ENCODE data around the gene MINDY4. TPM values are rescaled to one million over a fixed set of nuclear protein-coding genes. Genes with fewer than 3 reads are reported as not detected.

MINDY4 gene
- total RNA-seq, 2 donors from 2014 or later = 5.4 to 8.8 TPM

- no peak for TF ChIP-seq CTCF (IDR thresholded peaks at IDR 0.05)
- H3K27ac ChIP-seq = no peak overlapping the region
- no peaks in the 10 kb centered on the region for H3K36me3 ChIP-seq
- DNase-seq (ENCODE audit: low spot score) = no peak
- H3K4me3 ChIP-seq = no peak overlapping the region
- H3K27me3 ChIP-seq = no peaks in the 10 kb centered on the region
- H3K9me3 ChIP-seq = no peaks in the 10 kb centered on the region
- peaks cover 0 to 67% of the 10 kb centered on the region in 2 donors for H3K4me1 ChIP-seq
Measured at GRCh38 chr7:30890226-30890625, 119.0 kb downstream of the MINDY4 start.

- peaks cover 0 to 73% of the 10 kb centered on the region in 2 donors for H3K4me1 ChIP-seq
- H3K4me3 ChIP-seq = no peak overlapping the region
- TF ChIP-seq CTCF (IDR thresholded peaks at IDR 0.05) = no peak
- DNase-seq (ENCODE audit: low spot score) = no peak
- no peaks in the 10 kb centered on the region for H3K27me3 ChIP-seq
- no peaks in the 10 kb centered on the region for H3K9me3 ChIP-seq
- H3K36me3 ChIP-seq = no peaks in the 10 kb centered on the region
- peak overlapping the region; percentile 42 to 50 for H3K27ac ChIP-seq
Measured at GRCh38 chr7:30893357-30893756, 122.1 kb downstream of the MINDY4 start.

GRCh38 chr7:30894009-30894408 is 122.8 kb downstream of the MINDY4 start:
- no peak for TF ChIP-seq CTCF (IDR thresholded peaks at IDR 0.05)
- peaks cover 0 to 73% of the 10 kb centered on the region in 2 donors for H3K4me1 ChIP-seq

GRCh38 chr7:30894866-30895605 is 123.8 kb downstream of the MINDY4 start:
- Histone ChIP-seq H3K27ac (peak overlapping the region in 1 of 2 donors; percentile 51), H3K4me1 (peaks cover 0 to 77% of the 10 kb centered on the region in 2 donors), H3K4me3 (no peak overlapping the region), H3K27me3 (no peaks in the 10 kb centered on the region), H3K9me3 (no peaks in the 10 kb centered on the region), H3K36me3 (no peaks in the 10 kb centered on the region)
- TF ChIP-seq CTCF (IDR thresholded peaks at IDR 0.05) = no peak
- no peak for DNase-seq (ENCODE audit: low spot score)

More at GRCh38 chr7:30894009-30894408, 122.8 kb downstream of the MINDY4 start:
- DNase-seq (ENCODE audit: low spot score) = no peak
- Histone ChIP-seq H3K4me3 (no peak overlapping the region), H3K27me3 (no peaks in the 10 kb centered on the region), H3K27ac (peak overlapping the region; percentile 42 to 50), H3K9me3 (no peaks in the 10 kb centered on the region), H3K36me3 (no peaks in the 10 kb centered on the region)

GRCh38 chr7:30896036-30896435 is 124.8 kb downstream of the MINDY4 start:
- Histone ChIP-seq H3K27ac (peak overlapping the region in 1 of 2 donors; percentile 51), H3K4me3 (no peak overlapping the region), H3K36me3 (no peaks in the 10 kb centered on the region), H3K4me1 (peaks cover 0 to 86% of the 10 kb centered on the region in 2 donors), H3K9me3 (no peaks in the 10 kb centered on the region), H3K27me3 (no peaks in the 10 kb centered on the region)
- no peak for DNase-seq (ENCODE audit: low spot score)
- TF ChIP-seq CTCF (IDR thresholded peaks at IDR 0.05) = no peak

Measured in right atrium auricular region (tissue), 2 donors.